Astrocyte (in vitro differentiated cells and primary cell): ENCODE measurements around the gene UBAC1. TPM values are rescaled to one million over a fixed set of nuclear protein-coding genes. Genes with fewer than 3 reads are reported as not detected.

Experiments used
- DNase-seq: peaks from one replicate; pipeline ENCODE4 v3.0.0-alpha.2; 2010; ENCODE audit warnings: low read depth
- FAIRE-seq: peaks from 2 replicates; lab custom pipeline; 2011; peaks lifted over from hg19 to GRCh38; lab: Jason Lieb, UNC
- H2AFZ ChIP-seq: 2 replicates; pipeline ENCODE4 v1.6.0; 2012; ENCODE audit warnings: low read depth, low read length, inconsistent platforms
- H3K27ac ChIP-seq: 2 replicates; pipeline ENCODE4 v1.5.1; 2011; ENCODE audit warnings: low read depth, low read length, inconsistent platforms
- H3K27me3 ChIP-seq: 2 replicates; pipeline ENCODE4 v1.6.0; 2011; ENCODE audit warnings: low read length, inconsistent platforms; ENCODE audit not compliant: insufficient read depth
- H3K36me3 ChIP-seq: 2 replicates; pipeline ENCODE4 v1.5.1; 2011; ENCODE audit warnings: low read length, inconsistent platforms; ENCODE audit not compliant: insufficient read depth
- H3K4me1 ChIP-seq: 2 replicates; pipeline ENCODE4 v1.5.1; 2011; ENCODE audit warnings: low read length, inconsistent platforms; ENCODE audit not compliant: insufficient read depth
- H3K4me2 ChIP-seq: 2 replicates; pipeline ENCODE4 v1.6.0; 2012; ENCODE audit warnings: low read length, inconsistent platforms
- H3K4me3 ChIP-seq: 2 replicates; pipeline ENCODE4 v1.5.1; 2011; ENCODE audit warnings: low read depth, mild to moderate bottlenecking, low read length, inconsistent platforms; ENCODE audit not compliant: insufficient read depth
- H3K79me2 ChIP-seq: 2 replicates; pipeline ENCODE4 v1.6.0; 2012; ENCODE audit warnings: mild to moderate bottlenecking, low read length, inconsistent platforms; ENCODE audit not compliant: insufficient read depth
- H3K9ac ChIP-seq: 2 replicates; pipeline ENCODE4 v1.6.0; 2012; ENCODE audit warnings: mild to moderate bottlenecking, low read length, inconsistent platforms
- H3K9me3 ChIP-seq: 2 replicates; pipeline ENCODE4 v1.5.1; 2012; ENCODE audit warnings: low read depth, mild to moderate bottlenecking, low read length, inconsistent platforms; ENCODE audit not compliant: insufficient read depth
- H4K20me1 ChIP-seq: 2 replicates; pipeline ENCODE4 v1.6.0; 2012; ENCODE audit warnings: low read length, inconsistent platforms; ENCODE audit not compliant: insufficient read depth
- H3K27ac Mint-ChIP-seq: one replicate; pipeline ENCODE4 v1.8.0; 2021; ENCODE audit warnings: mild to moderate bottlenecking, mixed read lengths; ENCODE audit not compliant: unreplicated experiment
- H3K27me3 Mint-ChIP-seq: one replicate; pipeline ENCODE4 v1.8.0; 2021; ENCODE audit warnings: low read depth, mixed read lengths; ENCODE audit not compliant: unreplicated experiment
- H3K36me3 Mint-ChIP-seq: one replicate; pipeline ENCODE4 v1.8.0; 2021; ENCODE audit warnings: low read depth, mixed read lengths; ENCODE audit not compliant: unreplicated experiment
- H3K4me1 Mint-ChIP-seq: one replicate; pipeline ENCODE4 v1.8.0; 2021; ENCODE audit warnings: low read depth, mixed read lengths; ENCODE audit not compliant: unreplicated experiment
- H3K4me3 Mint-ChIP-seq: one replicate; pipeline ENCODE4 v1.8.0; 2021; ENCODE audit warnings: mild to moderate bottlenecking, moderate library complexity, mixed read lengths; ENCODE audit not compliant: unreplicated experiment
- H3K9me3 Mint-ChIP-seq: one replicate; pipeline ENCODE4 v1.8.0; 2021; ENCODE audit warnings: mild to moderate bottlenecking, mixed read lengths; ENCODE audit not compliant: unreplicated experiment
- EZH2 ChIP-seq: IDR thresholded peaks from 2 replicates; pipeline ENCODE4 v1.6.1; 2012; ENCODE audit warnings: mild to moderate bottlenecking, low read length, inconsistent platforms; ENCODE audit not compliant: insufficient read depth
- total RNA-seq: library from RNA; stranded (reverse); gene quantifications from 2 replicates; pipeline ENCODE4 v1.2.1, GENCODE V29; 2021
- TF ChIP-seq, protein P1 (sequence below): IDR thresholded peaks from 2 replicates; pipeline ENCODE4 v1.5.1; 2011; ENCODE audit warnings: low read depth, mild to moderate bottlenecking, inconsistent platforms, low read length, moderate library complexity; ENCODE audit not compliant: insufficient read depth

The UBAC1 gene
- total RNA-seq, 1 donor from 2014 or later = 31.8 TPM

DNA sequence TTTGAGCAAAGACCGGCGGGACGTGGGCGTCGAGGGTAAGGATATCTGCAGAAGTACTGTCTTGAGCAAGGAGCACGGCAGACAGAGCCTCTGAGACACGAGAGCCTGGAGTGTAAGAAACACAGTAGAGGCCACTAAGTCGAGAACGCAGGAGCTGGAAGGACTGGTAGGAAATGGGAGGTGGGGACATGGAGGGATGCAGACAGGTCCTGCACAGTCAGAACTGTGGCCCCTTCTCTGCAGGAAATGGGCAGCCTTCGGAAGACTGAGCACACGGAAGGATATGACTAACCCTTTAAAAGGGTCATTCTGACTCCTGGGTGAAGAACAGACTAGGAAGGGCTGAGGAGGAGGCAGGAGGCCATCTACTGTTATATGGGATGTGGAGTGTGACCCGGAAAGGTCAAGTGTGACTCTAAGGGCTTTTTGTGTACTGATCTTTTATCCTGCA is 52.4 kb downstream of the UBAC1 start:
- peak overlapping the region; percentile 63 for H3K4me3 ChIP-seq
- H3K79me2 ChIP-seq = peaks cover 60% of the 10 kb centered on the region
- no peak overlapping the region for H3K27ac ChIP-seq
- H3K27ac Mint-ChIP-seq = peak overlapping the region; percentile 72
- H3K36me3 ChIP-seq = peaks cover 5% of the 10 kb centered on the region
- H3K36me3 Mint-ChIP-seq = peaks cover 37% of the 10 kb centered on the region
- peak overlapping the region; percentile 91 for H3K4me2 ChIP-seq
- peaks cover 27% of the 10 kb centered on the region for H3K4me1 ChIP-seq
- DNase-seq (no peak), FAIRE-seq (no peak)
- H3K9ac ChIP-seq = no peak overlapping the region
- TF ChIP-seq EZH2 = no peak
- TF ChIP-seq, protein P1, sequence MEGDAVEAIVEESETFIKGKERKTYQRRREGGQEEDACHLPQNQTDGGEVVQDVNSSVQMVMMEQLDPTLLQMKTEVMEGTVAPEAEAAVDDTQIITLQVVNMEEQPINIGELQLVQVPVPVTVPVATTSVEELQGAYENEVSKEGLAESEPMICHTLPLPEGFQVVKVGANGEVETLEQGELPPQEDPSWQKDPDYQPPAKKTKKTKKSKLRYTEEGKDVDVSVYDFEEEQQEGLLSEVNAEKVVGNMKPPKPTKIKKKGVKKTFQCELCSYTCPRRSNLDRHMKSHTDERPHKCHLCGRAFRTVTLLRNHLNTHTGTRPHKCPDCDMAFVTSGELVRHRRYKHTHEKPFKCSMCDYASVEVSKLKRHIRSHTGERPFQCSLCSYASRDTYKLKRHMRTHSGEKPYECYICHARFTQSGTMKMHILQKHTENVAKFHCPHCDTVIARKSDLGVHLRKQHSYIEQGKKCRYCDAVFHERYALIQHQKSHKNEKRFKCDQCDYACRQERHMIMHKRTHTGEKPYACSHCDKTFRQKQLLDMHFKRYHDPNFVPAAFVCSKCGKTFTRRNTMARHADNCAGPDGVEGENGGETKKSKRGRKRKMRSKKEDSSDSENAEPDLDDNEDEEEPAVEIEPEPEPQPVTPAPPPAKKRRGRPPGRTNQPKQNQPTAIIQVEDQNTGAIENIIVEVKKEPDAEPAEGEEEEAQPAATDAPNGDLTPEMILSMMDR = no peak
- no peaks in the 10 kb centered on the region for H3K27me3 ChIP-seq
- peaks cover 23% of the 10 kb centered on the region for H3K9me3 Mint-ChIP-seq
- peaks cover 2% of the 10 kb centered on the region for H3K9me3 ChIP-seq
- no peaks in the 10 kb centered on the region for H3K27me3 Mint-ChIP-seq
- peak overlapping the region; percentile 81 for H2AFZ ChIP-seq
- H4K20me1 ChIP-seq = peaks cover 53% of the 10 kb centered on the region
- H3K4me1 Mint-ChIP-seq = peaks cover 14% of the 10 kb centered on the region
- peak overlapping the region; percentile 86 for H3K4me3 Mint-ChIP-seq

GRCh38 chr9:135908093-135908753 is 53.0 kb downstream of the UBAC1 start:
- H4K20me1 ChIP-seq = peaks cover 59% of the 10 kb centered on the region
- FAIRE-seq (no peak), DNase-seq (no peak)
- peak overlapping the region; percentile 81 for H2AFZ ChIP-seq
- H3K27ac ChIP-seq = peak overlapping the region; percentile 40
- peaks cover 3% of the 10 kb centered on the region for H3K36me3 ChIP-seq
- H3K9me3 ChIP-seq = no peaks in the 10 kb centered on the region
- Mint-ChIP-seq H3K9me3 (peaks cover 17% of the 10 kb centered on the region), H3K27me3 (no peaks in the 10 kb centered on the region), H3K4me1 (peaks cover 14% of the 10 kb centered on the region), H3K4me3 (peak overlapping the region; percentile 86), H3K27ac (peak overlapping the region; percentile 72), H3K36me3 (peaks cover 32% of the 10 kb centered on the region)
- peaks cover 66% of the 10 kb centered on the region for H3K79me2 ChIP-seq
- peaks cover 27% of the 10 kb centered on the region for H3K4me1 ChIP-seq
- TF ChIP-seq EZH2 = no peak
- TF ChIP-seq, protein P1 = no peak
- no peaks in the 10 kb centered on the region for H3K27me3 ChIP-seq
- H3K4me2 ChIP-seq = peak overlapping the region; percentile 91
- peak overlapping the region; percentile 63 for H3K4me3 ChIP-seq
- H3K9ac ChIP-seq = peak overlapping the region; percentile 75
